Renal pelvis (tissue), 4 donors: Measurements from ENCODE around the gene TCEAL8. TPM values are rescaled to one million over a fixed set of nuclear protein-coding genes. Genes with fewer than 3 reads are reported as not detected.
"Not testable (repeated sequence)": the region's sequence is repeated elsewhere in the genome, so short reads cannot be mapped to it uniquely, and the experiment has no call there.

ENCODE experiments used
- DNase-seq: peaks from one replicate; pipeline ENCODE4 v3.0.0-alpha.2; 2013
- polyA plus RNA-seq, 3 donors: library from polyadenylated mRNA; unstranded; fragments of 120-200 nt; gene quantifications; one replicate each; pipeline ENCODE4 v1.2.1, GENCODE V29; 2013; ENCODE audit not compliant: insufficient read length in 3 of 3

The TCEAL8 gene
- polyA plus RNA-seq, 3 donors = 120 to 142 (median 128) TPM

- not testable (repeated sequence) for DNase-seq
Observed at GRCh38 chrX:103235608-103236007, 19.3 kb downstream of the TCEAL8 start.

GRCh38 chrX:103234869-103235268 lies 20.1 kb downstream of the TCEAL8 start:
- no peak for DNase-seq

- DNase-seq = no peak
Observed at GRCh38 chrX:103233263-103233662, 21.7 kb downstream of the TCEAL8 start.

- DNase-seq = not testable (repeated sequence)
Observed at GRCh38 chrX:103225918-103226317, 29.0 kb downstream of the TCEAL8 start.

GRCh38 chrX:103220511-103221323 lies 34.2 kb downstream of the TCEAL8 start:
- no peak for DNase-seq

- peak; percentile 54 for DNase-seq
Observed at GRCh38 chrX:103215425-103215991, 39.4 kb downstream of the TCEAL8 start.

GRCh38 chrX:103214870-103215424 lies 40.0 kb downstream of the TCEAL8 start, which contains the start of gene BEX4:
BEX4 (plus strand) TSS chrX:103215108; CDS start chrX:103216154, 1,046 bp downstream.
- peak; percentile 71 for DNase-seq

- DNase-seq = no peak
Observed at GRCh38 chrX:103212749-103213457, 42.1 kb downstream of the TCEAL8 start.

GRCh38 chrX:103211012-103211715 lies 43.8 kb downstream of the TCEAL8 start:
- DNase-seq = peak; percentile 60

- no peak for DNase-seq
Observed at GRCh38 chrX:103210056-103210455, 44.9 kb downstream of the TCEAL8 start.

Other genes with a start within 250 kb of the TCEAL8 start
- 10 to 100 TPM; 58.1 to 63.4 (median 60.2) TPM for gene BEX1, start 191.0 kb downstream of the TCEAL8 start, polyA plus RNA-seq
- under 1 TPM in 2 of 3 donors, not detected in 1; 0.27 to 0.42 TPM for gene NXF3, start 162.0 kb downstream of the TCEAL8 start, polyA plus RNA-seq
- 100 to 1,000 TPM; 144 to 161 (median 156) TPM for gene BEX4, start 40.0 kb downstream of the TCEAL8 start, polyA plus RNA-seq
- 10 to 100 TPM; 11.1 to 16.2 (median 12.6) TPM for gene TCEAL5, start 21.6 kb upstream of the TCEAL8 start, polyA plus RNA-seq
- 10 to 100 TPM; 73.8 to 86.6 (median 84.4) TPM for gene BEX2, start 55.8 kb upstream of the TCEAL8 start, polyA plus RNA-seq
- gene TCEAL7, start 75.1 kb upstream of the TCEAL8 start, polyA plus RNA-seq = 10 to 100 TPM; 30.7 to 39.3 (median 30.7) TPM
- 100 to 1,000 TPM; 176 to 206 (median 191) TPM for gene TCEAL9, start 101.4 kb upstream of the TCEAL8 start, polyA plus RNA-seq
- gene BEX3, start 121.4 kb upstream of the TCEAL8 start, polyA plus RNA-seq = 100 to 1,000 TPM; 495 to 593 (median 513) TPM